ENCODE data around the gene PRRX2.
"Not testable (repeated sequence)": the region's sequence is repeated elsewhere in the genome, so short reads cannot be mapped to it uniquely, and the experiment has no call there.

Gene PRRX2

GRCh38 chr9:129665389-129665775 is at the start of gene PRRX2:
Gene PRRX2, plus strand, starts transcription at chr9:129665647. Its CDS starts 221 bp downstream, at chr9:129665868.
- no peak for DNase-seq

- DNase-seq: no peak
Observed at GRCh38 chr9:129617167-129617566, 48.3 kb upstream of the PRRX2 start.

GRCh38 chr9:129619787-129620668 is 45.4 kb upstream of the PRRX2 start:
- DNase-seq: no peak

GRCh38 chr9:129620669-129621295 is 44.7 kb upstream of the PRRX2 start, which contains the start of gene C9orf50:
Gene C9orf50, minus strand, starts transcription at chr9:129621101. Its CDS starts 527 bp downstream, at chr9:129620574.
- DNase-seq: no peak

- DNase-seq: no peak
Observed at GRCh38 chr9:129623331-129623730, 42.1 kb upstream of the PRRX2 start.

GRCh38 chr9:129624168-129624759 is 41.2 kb upstream of the PRRX2 start:
- no peak for DNase-seq

GRCh38 chr9:129624947-129625346 is 40.5 kb upstream of the PRRX2 start:
- DNase-seq: no peak

- peak; percentile 30 for DNase-seq
Observed at GRCh38 chr9:129626079-129626624, 39.3 kb upstream of the PRRX2 start, which contains the start of gene NTMT1. Gene NTMT1, plus strand, starts transcription at chr9:129626163. Its CDS starts 6,541 bp downstream, at chr9:129632704.

- DNase-seq: no peak
Observed at GRCh38 chr9:129626625-129627284, 38.7 kb upstream of the PRRX2 start.

GRCh38 chr9:129627556-129628440 is 37.6 kb upstream of the PRRX2 start:
- peak; percentile 79 for DNase-seq

GRCh38 chr9:129628709-129629108 is 36.7 kb upstream of the PRRX2 start:
- DNase-seq: no peak

- no peak for DNase-seq
Observed at GRCh38 chr9:129629251-129629820, 36.1 kb upstream of the PRRX2 start.

GRCh38 chr9:129630967-129631673 is 34.3 kb upstream of the PRRX2 start:
- no peak for DNase-seq

- DNase-seq: no peak
Observed at GRCh38 chr9:129631674-129632129, 33.7 kb upstream of the PRRX2 start.

- no peak for DNase-seq
Observed at GRCh38 chr9:129632460-129632859, 33.0 kb upstream of the PRRX2 start.

GRCh38 chr9:129633207-129633606 is 32.2 kb upstream of the PRRX2 start:
- DNase-seq: no peak

GRCh38 chr9:129633848-129634247 is 31.6 kb upstream of the PRRX2 start:
- no peak for DNase-seq

GRCh38 chr9:129635099-129636065 is 30.1 kb upstream of the PRRX2 start:
- DNase-seq: no peak

- not testable (repeated sequence) for DNase-seq
Observed at GRCh38 chr9:129636343-129636742, 29.1 kb upstream of the PRRX2 start.
